Measurements from ENCODE around the gene PPP2R2C. TPM values are rescaled to one million over a fixed set of nuclear protein-coding genes. Genes with fewer than 3 reads are reported as not detected.

PPP2R2C gene
- total RNA-seq, 2 experiments from 2014 or later: not detected

- no peak overlapping the region for H3K4me3 ChIP-seq (ENCODE audit: low read depth, low read length, poor library complexity, severe bottlenecking)
- no peaks in the 10 kb centered on the region for H3K4me1 ChIP-seq (ENCODE audit: insufficient read depth, low read length, poor library complexity, severe bottlenecking)
- no peak overlapping the region for H2AFZ ChIP-seq (ENCODE audit: low read length)
- H3K9me2 ChIP-seq (ENCODE audit: insufficient read depth, low read length): no peaks in the 10 kb centered on the region
- DNase-seq (ENCODE audit: low spot score): no peak
- ChIA-PET CTCF (ENCODE audit: unreplicated experiment) (no interaction called here), POLR2A (interaction anchor here (0.9 kb wide), 1 partner anchor 10 kb away, joined by 4 read pairs; no protein-coding TSS in a partner anchor)
- H4K20me1 ChIP-seq (ENCODE audit: insufficient read depth, low read length): no peaks in the 10 kb centered on the region
- no peaks in the 10 kb centered on the region for H3K36me3 ChIP-seq (ENCODE audit: insufficient read depth, low read length)
- no peak overlapping the region for H3K27ac ChIP-seq (ENCODE audit: low read depth, low read length, poor library complexity, severe bottlenecking)
- H3K9me3 ChIP-seq (ENCODE audit: low read length): no peaks in the 10 kb centered on the region
- no peaks in the 10 kb centered on the region for H3K79me2 ChIP-seq (ENCODE audit: insufficient read depth, low read depth, low read length)
- BruUV-seq (replicated peaks): no TSS peak
- TF ChIP-seq CTCF (conservative IDR thresholded peaks at IDR 0.05; ENCODE audit: low read length) (no peak), EZH2phosphoT487 (IDR thresholded peaks at IDR 0.05; ENCODE audit: borderline replicate concordance, low read depth, low read length) (no peak)
- no peak overlapping the region for H3K4me2 ChIP-seq (ENCODE audit: low read length)
- intact Hi-C loops (cut with micrococcal nuclease; ENCODE audit: unreplicated experiment): no loop called here
Measured at GRCh38 chr4:6494431-6495295, 22.2 kb upstream of the PPP2R2C start.

- no TSS peak for BruUV-seq (replicated peaks)
- DNase-seq (ENCODE audit: low spot score): no peak
- Histone ChIP-seq H3K4me1 (ENCODE audit: insufficient read depth, low read length, poor library complexity, severe bottlenecking) (no peaks in the 10 kb centered on the region), H3K36me3 (ENCODE audit: insufficient read depth, low read length) (no peaks in the 10 kb centered on the region), H2AFZ (ENCODE audit: low read length) (no peak overlapping the region), H3K4me2 (ENCODE audit: low read length) (no peak overlapping the region), H3K4me3 (ENCODE audit: low read depth, low read length, poor library complexity, severe bottlenecking) (no peak overlapping the region), H3K27ac (ENCODE audit: low read depth, low read length, poor library complexity, severe bottlenecking) (no peak overlapping the region), H3K79me2 (ENCODE audit: insufficient read depth, low read depth, low read length) (no peaks in the 10 kb centered on the region), H3K9me2 (ENCODE audit: insufficient read depth, low read length) (no peaks in the 10 kb centered on the region), H3K9me3 (ENCODE audit: low read length) (no peaks in the 10 kb centered on the region), H4K20me1 (ENCODE audit: insufficient read depth, low read length) (no peaks in the 10 kb centered on the region)
- no peak for TF ChIP-seq CTCF (conservative IDR thresholded peaks at IDR 0.05; ENCODE audit: low read length)
- TF ChIP-seq EZH2phosphoT487 (IDR thresholded peaks at IDR 0.05; ENCODE audit: borderline replicate concordance, low read depth, low read length): no peak
- ChIA-PET POLR2A (no interaction called here), CTCF (ENCODE audit: unreplicated experiment) (no interaction called here)
- intact Hi-C loops (cut with micrococcal nuclease; ENCODE audit: unreplicated experiment): no loop called here
Measured at GRCh38 chr4:6493658-6494304, 21.4 kb upstream of the PPP2R2C start.

Data from OCI-LY7 (cell line).